Nephron progenitor cell (in vitro differentiated cells): Measurements from ENCODE around the gene SEMG2.

Experiments
- DNase-seq: peaks from one replicate; pipeline ENCODE4 v3.0.0; 2021
- H3K27ac Mint-ChIP-seq: 2 replicates; pipeline ENCODE4 v1.8.0; 2021; ENCODE audit warnings: mild to moderate bottlenecking, moderate library complexity, mixed read lengths
- H3K27me3 Mint-ChIP-seq: 2 replicates; pipeline ENCODE4 v1.8.0; 2021; ENCODE audit warnings: mild to moderate bottlenecking, low read depth, mixed read lengths; ENCODE audit not compliant: poor library complexity
- H3K36me3 Mint-ChIP-seq: 2 replicates; pipeline ENCODE4 v1.8.0; 2021; ENCODE audit warnings: low read depth, mixed read lengths
- H3K4me1 Mint-ChIP-seq: 2 replicates; pipeline ENCODE4 v1.8.0; 2021; ENCODE audit warnings: mixed read lengths
- H3K4me3 Mint-ChIP-seq: 2 replicates; pipeline ENCODE4 v1.8.0; 2021; ENCODE audit warnings: mild to moderate bottlenecking, moderate library complexity, mixed read lengths
- H3K9me3 Mint-ChIP-seq: 2 replicates; pipeline ENCODE4 v1.8.0; 2021; ENCODE audit warnings: mild to moderate bottlenecking, moderate library complexity, mixed read lengths
- TF ChIP-seq, protein P1 (sequence below): fragments of 200-600 bp; sonication (generic); IDR thresholded peaks from 2 replicates; pipeline ENCODE4 v1.5.0; 2021; ENCODE audit warnings: antibody characterized with exemption

The SEMG2 gene

DNA sequence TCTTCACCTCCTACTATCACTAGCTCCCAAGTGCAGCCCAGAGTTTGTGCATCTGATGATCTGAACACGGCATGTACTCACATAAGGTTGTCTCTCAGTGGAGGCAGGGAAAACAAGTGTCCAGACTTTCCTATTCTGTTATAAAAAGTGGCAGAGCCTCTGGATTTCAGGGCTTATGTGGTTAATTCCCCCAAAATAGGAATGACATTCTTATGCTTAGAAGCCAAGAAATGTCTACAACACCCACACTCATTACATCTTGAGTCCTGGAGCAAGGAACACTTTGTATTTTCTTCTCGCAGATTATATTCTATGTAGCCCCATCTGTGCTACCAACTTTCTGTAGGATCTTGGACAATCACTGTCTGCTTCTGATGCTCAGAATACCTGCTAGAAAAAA lies 27.8 kb upstream of the SEMG2 start:
- H3K36me3 Mint-ChIP-seq: no peaks in the 10 kb centered on the region
- peaks cover 5% of the 10 kb centered on the region for H3K27me3 Mint-ChIP-seq
- DNase-seq: no peak
- H3K9me3 Mint-ChIP-seq: peaks cover 5% of the 10 kb centered on the region
- no peak overlapping the region for H3K27ac Mint-ChIP-seq
- H3K4me1 Mint-ChIP-seq: no peaks in the 10 kb centered on the region
- H3K4me3 Mint-ChIP-seq: no peak overlapping the region
- TF ChIP-seq, protein P1, sequence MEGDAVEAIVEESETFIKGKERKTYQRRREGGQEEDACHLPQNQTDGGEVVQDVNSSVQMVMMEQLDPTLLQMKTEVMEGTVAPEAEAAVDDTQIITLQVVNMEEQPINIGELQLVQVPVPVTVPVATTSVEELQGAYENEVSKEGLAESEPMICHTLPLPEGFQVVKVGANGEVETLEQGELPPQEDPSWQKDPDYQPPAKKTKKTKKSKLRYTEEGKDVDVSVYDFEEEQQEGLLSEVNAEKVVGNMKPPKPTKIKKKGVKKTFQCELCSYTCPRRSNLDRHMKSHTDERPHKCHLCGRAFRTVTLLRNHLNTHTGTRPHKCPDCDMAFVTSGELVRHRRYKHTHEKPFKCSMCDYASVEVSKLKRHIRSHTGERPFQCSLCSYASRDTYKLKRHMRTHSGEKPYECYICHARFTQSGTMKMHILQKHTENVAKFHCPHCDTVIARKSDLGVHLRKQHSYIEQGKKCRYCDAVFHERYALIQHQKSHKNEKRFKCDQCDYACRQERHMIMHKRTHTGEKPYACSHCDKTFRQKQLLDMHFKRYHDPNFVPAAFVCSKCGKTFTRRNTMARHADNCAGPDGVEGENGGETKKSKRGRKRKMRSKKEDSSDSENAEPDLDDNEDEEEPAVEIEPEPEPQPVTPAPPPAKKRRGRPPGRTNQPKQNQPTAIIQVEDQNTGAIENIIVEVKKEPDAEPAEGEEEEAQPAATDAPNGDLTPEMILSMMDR: no peak

DNA sequence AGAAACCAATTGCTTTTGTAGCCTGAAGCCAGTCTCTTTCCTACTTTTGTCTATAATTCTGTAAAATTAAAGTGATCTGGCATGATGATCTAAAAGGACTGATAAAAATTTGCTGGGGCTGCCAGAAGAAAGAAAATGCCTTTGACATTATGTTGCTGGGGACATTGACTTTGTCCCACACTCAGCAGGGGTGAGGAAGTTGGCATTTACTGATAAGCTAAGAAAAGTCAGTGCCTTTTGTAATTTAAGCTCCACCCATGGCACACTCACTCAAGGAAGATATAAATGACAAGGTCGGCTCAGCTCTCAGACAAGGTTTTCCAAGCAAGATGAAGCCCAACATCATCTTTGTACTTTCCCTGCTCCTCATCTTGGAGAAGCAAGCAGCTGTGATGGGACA lies 14.4 kb upstream of the SEMG2 start, which contains the start of gene SEMG1:
Gene SEMG1 (plus strand): TSS at position 309 of the 400 bp plus-strand sequence. CDS start 21 bp downstream, at position 330.
- Mint-ChIP-seq H3K27ac (no peak within 1 kb of the TSS), H3K27me3 (peaks cover 15% of the 10 kb centered on the region)

DNA sequence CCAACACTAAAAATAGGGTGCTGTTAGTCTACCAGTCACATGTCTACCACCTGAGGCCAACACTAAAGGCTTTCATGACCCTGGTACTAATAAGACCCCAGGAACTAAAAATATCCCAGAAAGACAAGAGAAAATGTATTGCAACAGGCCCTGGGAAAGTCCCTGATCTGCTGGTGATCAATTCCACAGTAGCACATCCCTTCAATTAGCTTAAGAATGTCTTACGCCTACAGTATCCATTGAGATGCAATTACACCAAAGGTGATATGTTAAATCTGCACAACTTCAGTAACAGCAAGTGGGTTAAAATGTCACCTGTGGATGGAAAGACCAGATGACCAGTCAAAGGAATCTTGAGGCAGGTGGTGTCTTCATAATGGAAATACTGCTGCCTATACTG lies 11.2 kb upstream of the SEMG2 start:
- Mint-ChIP-seq H3K4me3 (no peak overlapping the region), H3K4me1 (no peaks in the 10 kb centered on the region), H3K9me3 (no peaks in the 10 kb centered on the region), H3K36me3 (no peaks in the 10 kb centered on the region), H3K27ac (no peak overlapping the region), H3K27me3 (peaks cover 21% of the 10 kb centered on the region)
- DNase-seq: no peak
- TF ChIP-seq, protein P1: no peak

More for the DNA sequence above, 14.4 kb upstream of the SEMG2 start, which contains the start of gene SEMG1:
- Mint-ChIP-seq H3K9me3 (peaks cover 3% of the 10 kb centered on the region), H3K4me1 (no peaks in the 10 kb centered on the region), H3K36me3 (no peaks in the 10 kb centered on the region), H3K4me3 (no peak within 1 kb of the TSS)
- DNase-seq: no peak
- TF ChIP-seq, protein P1: no peak

DNA sequence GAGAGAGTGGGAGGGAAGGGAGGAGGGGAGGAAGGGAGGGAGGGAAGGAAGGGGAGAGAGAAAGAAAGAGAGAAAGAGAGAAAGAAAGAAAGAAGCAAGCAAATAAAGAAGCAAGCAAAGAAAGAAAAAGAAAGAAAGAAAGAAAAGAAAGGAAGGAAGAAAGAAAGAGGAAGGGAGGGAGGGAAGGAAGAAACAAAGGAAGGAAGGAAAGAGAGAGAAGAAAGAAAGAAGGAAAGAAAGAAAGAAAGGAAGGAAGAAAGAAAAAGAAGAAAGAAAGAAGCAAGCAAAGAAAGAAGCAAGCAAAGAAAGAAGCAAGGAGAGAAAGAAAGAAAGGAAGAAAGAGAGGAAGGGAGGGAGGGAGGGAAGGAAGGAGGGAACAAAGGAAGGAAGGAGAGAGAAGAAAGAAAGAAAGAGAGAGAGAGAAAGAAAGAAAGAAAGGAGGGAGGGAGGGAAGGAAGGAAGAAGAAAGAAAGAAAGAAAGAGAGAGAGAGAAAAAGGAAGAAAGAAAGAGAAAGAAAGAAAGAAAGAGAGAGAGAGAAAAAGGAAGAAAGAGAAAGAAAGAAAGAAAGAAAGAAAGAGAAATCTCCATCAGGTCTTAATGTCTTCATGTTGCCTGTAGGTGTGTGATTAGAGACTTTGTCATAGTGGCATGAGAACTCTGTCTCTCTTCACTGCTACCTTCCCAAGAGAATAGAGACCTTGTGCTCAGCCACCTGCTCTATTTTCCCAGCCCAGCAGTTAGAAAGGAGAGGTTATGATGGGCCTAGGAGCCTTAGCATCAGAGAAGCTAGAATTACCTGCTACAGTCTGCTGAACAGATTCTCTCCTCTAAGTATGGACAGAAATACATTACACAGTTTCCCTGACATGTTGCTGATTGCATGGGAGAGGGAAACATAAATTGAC lies 9.4 kb upstream of the SEMG2 start:
- no peak for DNase-seq
- H3K9me3 Mint-ChIP-seq: no peaks in the 10 kb centered on the region
- no peak overlapping the region for H3K4me3 Mint-ChIP-seq
- peaks cover 16% of the 10 kb centered on the region for H3K27me3 Mint-ChIP-seq
- H3K27ac Mint-ChIP-seq: peak overlapping the region; percentile 64
- no peaks in the 10 kb centered on the region for H3K4me1 Mint-ChIP-seq
- H3K36me3 Mint-ChIP-seq: no peaks in the 10 kb centered on the region
- TF ChIP-seq, protein P1: no peak

DNA sequence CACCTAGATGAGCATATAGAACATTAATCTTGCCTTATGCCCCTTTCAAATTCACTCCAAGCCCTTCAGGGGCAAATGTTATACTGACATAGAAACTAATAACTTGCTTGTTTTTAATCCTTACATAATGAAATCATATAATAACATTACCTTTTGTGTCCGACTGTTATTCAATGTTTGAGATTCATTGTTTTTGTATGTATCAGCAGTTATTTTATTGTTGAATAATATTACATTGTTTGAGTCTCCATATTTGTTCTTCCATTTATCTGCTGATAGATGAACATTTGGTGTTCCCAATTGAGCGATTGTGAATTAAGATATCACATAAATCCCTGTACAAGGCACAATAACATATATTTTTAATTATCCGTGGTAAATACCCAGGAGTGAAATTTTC lies 8.3 kb upstream of the SEMG2 start:
- TF ChIP-seq, protein P1: no peak
- Mint-ChIP-seq H3K27me3 (peaks cover 16% of the 10 kb centered on the region), H3K36me3 (no peaks in the 10 kb centered on the region), H3K4me3 (no peak overlapping the region), H3K4me1 (no peaks in the 10 kb centered on the region), H3K9me3 (peaks cover 3% of the 10 kb centered on the region), H3K27ac (no peak overlapping the region)
- no peak for DNase-seq

DNA sequence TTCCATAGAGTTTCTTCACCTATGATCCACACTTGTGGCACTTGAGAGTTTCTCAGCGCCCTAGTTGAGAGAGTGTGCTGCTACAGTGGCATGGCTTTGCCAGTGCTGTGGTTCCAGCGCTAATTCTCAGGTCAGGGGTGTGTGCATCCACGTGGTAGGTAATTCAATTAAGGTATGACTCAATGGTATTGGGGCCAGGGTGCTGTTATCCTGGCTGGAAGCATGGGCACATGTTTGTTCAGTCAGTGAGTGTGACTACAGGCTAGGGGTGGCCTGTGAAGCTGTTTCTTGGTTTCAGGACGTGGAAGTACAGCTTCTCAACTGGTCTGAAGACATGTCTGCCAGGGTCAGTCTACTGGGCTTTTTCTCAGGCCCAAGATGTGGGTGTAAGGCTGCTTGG lies 3.0 kb upstream of the SEMG2 start:
- H3K4me1 Mint-ChIP-seq: no peaks in the 10 kb centered on the region
- H3K27ac Mint-ChIP-seq: peak overlapping the region; percentile 46
- H3K36me3 Mint-ChIP-seq: no peaks in the 10 kb centered on the region
- DNase-seq: no peak
- H3K27me3 Mint-ChIP-seq: peaks cover 28% of the 10 kb centered on the region
- TF ChIP-seq, protein P1: no peak
- H3K9me3 Mint-ChIP-seq: peaks cover 3% of the 10 kb centered on the region
- H3K4me3 Mint-ChIP-seq: no peak overlapping the region
